Transverse colon (tissue), 4 donors: ENCODE results near the gene ENGASE.

Experiments used
- EP300 ChIP-seq: sonication (generic); formaldehyde crosslinking; IDR thresholded peaks from one replicate; pipeline ENCODE4 v1.6.1; 2017; ENCODE audit warnings: antibody characterized with exemption, low read depth
- POLR2A ChIP-seq: fragments of 450-650 bp; IDR thresholded peaks from one replicate; pipeline ENCODE4 v1.6.1; 2016; ENCODE audit warnings: antibody characterized with exemption, mild to moderate bottlenecking, moderate library complexity
- POLR2AphosphoS5 ChIP-seq, 3 donors: sonication (generic); formaldehyde crosslinking; IDR thresholded peaks; one replicate each; pipeline ENCODE4 v1.6.1; 2016; ENCODE audit warnings: antibody characterized with exemption in 3 of 3
- TF ChIP-seq, protein P1 (sequence below), 5 experiments: fragments of 200-600 bp in 3 of 5; fragments of 450-650 bp in 2 of 5; sonication (generic) in 3 of 5; IDR thresholded peaks; 1 replicate in 2 of 5; 2 replicates in 3 of 5; pipeline ENCODE4 v1.5.1; 2016 to 2017; ENCODE audit warnings: antibody characterized with exemption in 5 of 5, inconsistent platforms in 3 of 5, mild to moderate bottlenecking in 2 of 5, moderate library complexity in 1 of 5

- TF ChIP-seq, protein P1, sequence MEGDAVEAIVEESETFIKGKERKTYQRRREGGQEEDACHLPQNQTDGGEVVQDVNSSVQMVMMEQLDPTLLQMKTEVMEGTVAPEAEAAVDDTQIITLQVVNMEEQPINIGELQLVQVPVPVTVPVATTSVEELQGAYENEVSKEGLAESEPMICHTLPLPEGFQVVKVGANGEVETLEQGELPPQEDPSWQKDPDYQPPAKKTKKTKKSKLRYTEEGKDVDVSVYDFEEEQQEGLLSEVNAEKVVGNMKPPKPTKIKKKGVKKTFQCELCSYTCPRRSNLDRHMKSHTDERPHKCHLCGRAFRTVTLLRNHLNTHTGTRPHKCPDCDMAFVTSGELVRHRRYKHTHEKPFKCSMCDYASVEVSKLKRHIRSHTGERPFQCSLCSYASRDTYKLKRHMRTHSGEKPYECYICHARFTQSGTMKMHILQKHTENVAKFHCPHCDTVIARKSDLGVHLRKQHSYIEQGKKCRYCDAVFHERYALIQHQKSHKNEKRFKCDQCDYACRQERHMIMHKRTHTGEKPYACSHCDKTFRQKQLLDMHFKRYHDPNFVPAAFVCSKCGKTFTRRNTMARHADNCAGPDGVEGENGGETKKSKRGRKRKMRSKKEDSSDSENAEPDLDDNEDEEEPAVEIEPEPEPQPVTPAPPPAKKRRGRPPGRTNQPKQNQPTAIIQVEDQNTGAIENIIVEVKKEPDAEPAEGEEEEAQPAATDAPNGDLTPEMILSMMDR (IDR thresholded peaks at IDR 0.05) = no peak
- TF ChIP-seq POLR2AphosphoS5 (IDR thresholded peaks at IDR 0.05) = no peak
- TF ChIP-seq POLR2A = no peak
- no peak for TF ChIP-seq EP300
These were observed 30.2 kb upstream of the ENGASE start for GRCh38 chr17:79044462-79044861.
